ENCODE measurements around the gene KPNB1. TPM values are rescaled to one million over a fixed set of nuclear protein-coding genes. Genes with fewer than 3 reads are reported as not detected.

KPNB1 gene
- total RNA-seq, 1 experiment from 2014 or later = 437 TPM

DNA sequence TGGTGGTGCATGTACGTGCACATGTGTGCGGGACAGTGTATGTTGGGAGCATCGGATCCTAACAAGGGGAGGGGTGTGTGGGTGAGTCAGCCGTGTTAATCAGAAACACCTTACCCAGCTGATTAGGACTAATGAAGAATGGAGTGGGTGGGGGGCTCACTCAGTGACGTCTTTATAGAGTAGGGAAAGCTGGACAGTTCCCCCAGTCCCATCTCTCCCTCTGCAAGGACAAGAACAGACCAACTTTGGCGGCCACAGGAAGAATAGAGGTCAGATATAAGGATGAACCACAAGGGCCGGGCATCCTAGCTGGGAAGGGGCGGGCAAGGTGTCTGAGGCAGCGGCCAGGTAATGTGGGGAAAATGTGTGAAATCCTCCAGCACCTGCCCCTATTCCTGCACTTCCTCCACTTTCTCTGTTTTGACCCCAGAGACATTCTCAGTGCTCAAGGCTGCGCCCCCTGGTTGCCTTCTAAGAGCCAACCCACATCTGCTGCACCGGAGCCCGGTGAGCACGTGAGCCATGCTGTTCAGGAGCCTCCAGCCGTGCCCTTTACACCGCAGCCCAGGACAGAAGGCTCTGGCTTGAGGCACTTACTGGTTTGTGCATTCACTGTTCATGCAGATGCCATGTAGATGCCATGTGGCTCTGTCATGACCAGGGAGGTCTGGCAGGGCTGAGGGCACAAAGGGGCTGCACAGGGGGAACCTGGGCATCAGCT, 64.4 kb downstream of the KPNB1 start:
- Histone ChIP-seq H3K79me2 (ENCODE audit: low read length) (no peaks in the 10 kb centered on the region), H3K4me2 (ENCODE audit: low read length) (no peak overlapping the region), H2AFZ (ENCODE audit: low read length) (no peak overlapping the region), H3F3A (ENCODE audit: low read length, unreplicated experiment) (no peaks in the 10 kb centered on the region), H3K4me3 (ENCODE audit: low read length) (no peak overlapping the region), H3K9me3 (ENCODE audit: low read length) (no peaks in the 10 kb centered on the region), H3K4me1 (ENCODE audit: insufficient read depth, low read length) (peaks cover 15% of the 10 kb centered on the region), H3K27me3 (ENCODE audit: low read length) (peaks cover 10% of the 10 kb centered on the region; the same call in 1 of the 2 replicates), H3K9ac (ENCODE audit: low read length) (no peak overlapping the region), H3K27ac (ENCODE audit: low read length) (no peak overlapping the region), H4K20me1 (ENCODE audit: low read length) (no peaks in the 10 kb centered on the region), H3K9me2 (replicated peaks; ENCODE audit: low read length) (no peaks in the 10 kb centered on the region), H3K36me3 (ENCODE audit: low read depth, low read length) (no peaks in the 10 kb centered on the region)
- no peak for ATAC-seq
- DNase-seq = no peak
- no peak for TF ChIP-seq EZH2 (IDR thresholded peaks at IDR 0.05; ENCODE audit: low read length, unreplicated experiment)
- intact Hi-C loops (cut with micrococcal nuclease) = no loop called here
- ChIA-PET CTCF (no interaction called here), POLR2A (ENCODE audit: unreplicated experiment) (no interaction called here)
- no TSS peak for BruUV-seq (replicated peaks)

DNA sequence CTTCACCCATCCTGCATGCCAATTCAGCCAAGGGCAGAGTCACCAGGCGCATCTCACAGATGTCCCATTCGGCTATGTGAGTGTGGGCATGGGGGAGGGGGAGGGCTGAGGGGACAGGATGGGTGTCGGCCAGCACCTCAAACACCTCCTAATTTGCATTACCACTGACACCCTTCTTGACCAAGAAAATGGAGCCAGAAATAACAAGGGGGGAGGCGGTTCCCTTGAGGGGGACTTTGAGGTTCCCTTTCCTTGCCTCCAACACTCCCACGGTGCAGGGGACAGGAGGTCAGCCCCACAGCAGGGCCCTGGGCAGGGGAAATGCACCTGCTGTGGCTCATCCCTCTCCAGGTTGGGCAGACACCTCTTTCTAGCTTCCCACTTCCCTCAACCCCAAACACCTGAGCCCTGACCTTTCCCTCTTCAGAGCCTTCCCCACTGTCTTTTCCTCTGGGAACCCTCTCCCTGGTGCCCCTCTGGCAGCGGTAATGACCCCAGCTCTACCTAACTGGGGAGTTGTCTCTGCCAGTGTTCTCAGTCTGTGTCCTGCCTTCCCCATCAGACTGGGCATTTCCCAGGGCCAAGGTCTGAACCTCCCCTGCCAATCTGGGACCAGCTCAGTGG, 65.2 kb downstream of the KPNB1 start:
- no peak overlapping the region for H3K4me3 ChIP-seq (ENCODE audit: low read length)
- H3K4me1 ChIP-seq (ENCODE audit: insufficient read depth, low read length) = peaks cover 22% of the 10 kb centered on the region
- no peaks in the 10 kb centered on the region for H3K9me2 ChIP-seq (replicated peaks; ENCODE audit: low read length)
- no TSS peak for BruUV-seq (replicated peaks)
- H3F3A ChIP-seq (ENCODE audit: low read length, unreplicated experiment) = no peaks in the 10 kb centered on the region
- peaks cover 10% of the 10 kb centered on the region; the same call in 1 of the 2 replicates for H3K27me3 ChIP-seq (ENCODE audit: low read length)
- H3K9ac ChIP-seq (ENCODE audit: low read length) = no peak overlapping the region
- intact Hi-C loops (cut with micrococcal nuclease) = no loop called here
- ChIA-PET POLR2A (ENCODE audit: unreplicated experiment) (no interaction called here), CTCF (no interaction called here)
- no peak for DNase-seq
- no peak for TF ChIP-seq EZH2 (IDR thresholded peaks at IDR 0.05; ENCODE audit: low read length, unreplicated experiment)
- TF ChIP-seq, protein P1, sequence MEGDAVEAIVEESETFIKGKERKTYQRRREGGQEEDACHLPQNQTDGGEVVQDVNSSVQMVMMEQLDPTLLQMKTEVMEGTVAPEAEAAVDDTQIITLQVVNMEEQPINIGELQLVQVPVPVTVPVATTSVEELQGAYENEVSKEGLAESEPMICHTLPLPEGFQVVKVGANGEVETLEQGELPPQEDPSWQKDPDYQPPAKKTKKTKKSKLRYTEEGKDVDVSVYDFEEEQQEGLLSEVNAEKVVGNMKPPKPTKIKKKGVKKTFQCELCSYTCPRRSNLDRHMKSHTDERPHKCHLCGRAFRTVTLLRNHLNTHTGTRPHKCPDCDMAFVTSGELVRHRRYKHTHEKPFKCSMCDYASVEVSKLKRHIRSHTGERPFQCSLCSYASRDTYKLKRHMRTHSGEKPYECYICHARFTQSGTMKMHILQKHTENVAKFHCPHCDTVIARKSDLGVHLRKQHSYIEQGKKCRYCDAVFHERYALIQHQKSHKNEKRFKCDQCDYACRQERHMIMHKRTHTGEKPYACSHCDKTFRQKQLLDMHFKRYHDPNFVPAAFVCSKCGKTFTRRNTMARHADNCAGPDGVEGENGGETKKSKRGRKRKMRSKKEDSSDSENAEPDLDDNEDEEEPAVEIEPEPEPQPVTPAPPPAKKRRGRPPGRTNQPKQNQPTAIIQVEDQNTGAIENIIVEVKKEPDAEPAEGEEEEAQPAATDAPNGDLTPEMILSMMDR (conservative IDR thresholded peaks at IDR 0.05; ENCODE audit: low read depth, low read length) = no peak
- no peak for TF ChIP-seq EZH2phosphoT487 (IDR thresholded peaks at IDR 0.05; ENCODE audit: borderline replicate concordance, low read length)
- no peaks in the 10 kb centered on the region for H3K9me3 ChIP-seq (ENCODE audit: low read length)
- H3K36me3 ChIP-seq (ENCODE audit: low read depth, low read length) = no peaks in the 10 kb centered on the region
- no peaks in the 10 kb centered on the region for H3K79me2 ChIP-seq (ENCODE audit: low read length)
- H3K27ac ChIP-seq (ENCODE audit: low read length) = no peak overlapping the region
- H4K20me1 ChIP-seq (ENCODE audit: low read length) = no peaks in the 10 kb centered on the region
- no peak overlapping the region for H3K4me2 ChIP-seq (ENCODE audit: low read length)
- ATAC-seq = no peak
- no peak overlapping the region for H2AFZ ChIP-seq (ENCODE audit: low read length)

DNA sequence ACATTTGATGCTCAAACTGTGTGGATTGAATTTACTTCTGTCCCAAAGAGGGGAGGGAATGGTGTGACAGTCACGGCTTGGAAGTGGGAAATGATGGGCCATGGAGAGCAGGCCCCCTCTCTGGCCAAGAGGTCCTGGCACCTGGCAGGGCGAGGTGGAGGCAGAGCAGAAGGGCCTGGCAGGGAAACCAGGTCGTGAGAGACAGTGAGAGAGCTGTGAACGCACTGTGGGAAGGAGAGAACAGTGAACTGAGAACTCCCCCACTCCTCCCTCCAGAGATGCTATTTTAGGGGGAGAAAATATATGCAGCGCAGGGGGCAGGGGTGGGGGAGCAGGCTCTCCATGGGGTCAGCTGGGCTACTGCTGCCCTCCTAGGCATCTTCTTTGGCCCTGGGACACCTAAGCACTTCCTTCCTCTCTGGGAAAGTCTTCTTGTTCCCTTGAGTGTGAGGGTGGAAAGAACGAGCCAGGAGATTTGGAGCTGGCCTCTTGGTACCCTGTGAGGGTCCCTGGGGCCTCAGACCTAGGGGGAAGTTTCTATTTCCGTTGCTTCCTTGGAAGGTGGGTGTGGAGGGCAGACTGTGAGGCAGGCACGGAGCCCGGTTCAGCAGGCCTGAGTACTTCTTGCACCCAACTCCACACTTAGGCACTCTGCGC, 66.1 kb downstream of the KPNB1 start:
- no peak overlapping the region for H3K27ac ChIP-seq (ENCODE audit: low read length)
- no peaks in the 10 kb centered on the region for H3F3A ChIP-seq (ENCODE audit: low read length, unreplicated experiment)
- intact Hi-C loops (cut with micrococcal nuclease) = no loop called here
- H3K79me2 ChIP-seq (ENCODE audit: low read length) = no peaks in the 10 kb centered on the region
- H3K9me2 ChIP-seq (replicated peaks; ENCODE audit: low read length) = no peaks in the 10 kb centered on the region
- H3K36me3 ChIP-seq (ENCODE audit: low read depth, low read length) = no peaks in the 10 kb centered on the region
- H3K4me2 ChIP-seq (ENCODE audit: low read length) = no peak overlapping the region
- no peaks in the 10 kb centered on the region for H4K20me1 ChIP-seq (ENCODE audit: low read length)
- H2AFZ ChIP-seq (ENCODE audit: low read length) = no peak overlapping the region
- no TSS peak for BruUV-seq (replicated peaks)
- H3K9ac ChIP-seq (ENCODE audit: low read length) = no peak overlapping the region
- H3K4me3 ChIP-seq (ENCODE audit: low read length) = no peak overlapping the region
- H3K9me3 ChIP-seq (ENCODE audit: low read length) = no peaks in the 10 kb centered on the region
- TF ChIP-seq EZH2phosphoT487 (IDR thresholded peaks at IDR 0.05; ENCODE audit: borderline replicate concordance, low read length) (no peak), EZH2 (IDR thresholded peaks at IDR 0.05; ENCODE audit: low read length, unreplicated experiment) (no peak)
- TF ChIP-seq, protein P1 (conservative IDR thresholded peaks at IDR 0.05; ENCODE audit: low read depth, low read length) = no peak
- no peak for DNase-seq
- ChIA-PET POLR2A (ENCODE audit: unreplicated experiment) (no interaction called here), CTCF (no interaction called here)
- ATAC-seq = no peak
- peaks cover 31% of the 10 kb centered on the region for H3K4me1 ChIP-seq (ENCODE audit: insufficient read depth, low read length)
- H3K27me3 ChIP-seq (ENCODE audit: low read length) = peaks cover 10% of the 10 kb centered on the region; the same call in 1 of the 2 replicates

Data from PC-3 (cell line).